Daoy (cell line): ENCODE data around the gene SIX3. TPM values are rescaled to one million over a fixed set of nuclear protein-coding genes. Genes with fewer than 3 reads are reported as not detected.

Experiments used
- DNase-seq: peaks from one replicate; pipeline ENCODE4 v3.0.0-alpha.2; 2015; ENCODE audit warnings: low read depth
- total RNA-seq: library from RNA; depleted of rRNA; stranded (reverse); fragments of >200 nt; shearing (Covaris generic); gene quantifications from 2 replicates; pipeline ENCODE4 v1.2.3, GENCODE V29; 2014; rRNA removed

Gene SIX3
- total RNA-seq, result 0.24 TPM in 1 of 2 replicates, not detected in the other

DNA sequence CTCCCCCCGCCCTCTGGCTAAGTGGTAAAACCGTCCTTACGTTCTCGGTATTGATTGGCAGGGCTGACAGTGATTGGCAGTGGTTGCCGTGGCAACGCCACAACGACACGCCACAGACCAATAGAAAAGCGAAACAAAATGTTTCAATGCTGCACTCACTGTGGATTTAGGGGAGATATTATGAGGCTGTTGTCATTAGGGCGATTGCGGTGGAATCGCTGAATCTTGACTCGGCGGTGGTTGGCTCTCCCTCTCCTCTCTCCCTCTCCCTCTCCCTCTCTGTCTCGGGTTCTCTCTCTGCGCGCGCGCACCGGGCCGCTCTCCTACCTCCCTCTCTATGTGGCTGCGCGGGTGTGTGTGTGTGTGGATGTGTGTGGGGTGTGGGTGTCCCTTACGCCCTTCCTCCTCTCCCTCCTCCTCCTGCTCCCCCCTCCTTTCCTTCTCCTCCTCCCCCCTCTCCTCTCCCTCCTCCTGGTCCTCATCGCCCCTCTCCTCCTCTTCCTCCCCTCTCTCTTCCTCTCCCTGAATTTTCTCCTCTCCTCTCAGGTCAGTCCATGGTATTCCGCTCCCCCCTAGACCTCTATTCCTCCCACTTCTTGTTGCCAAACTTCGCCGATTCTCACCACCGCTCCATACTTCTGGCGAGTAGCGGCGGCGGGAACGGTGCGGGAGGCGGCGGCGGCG lies at the start of gene SIX3:
TSS of gene SIX3 (plus strand) at position 152 of the 684 bp plus-strand sequence. CDS start at position 555, 403 bp downstream.
- DNase-seq, result peak; percentile 68

DNA sequence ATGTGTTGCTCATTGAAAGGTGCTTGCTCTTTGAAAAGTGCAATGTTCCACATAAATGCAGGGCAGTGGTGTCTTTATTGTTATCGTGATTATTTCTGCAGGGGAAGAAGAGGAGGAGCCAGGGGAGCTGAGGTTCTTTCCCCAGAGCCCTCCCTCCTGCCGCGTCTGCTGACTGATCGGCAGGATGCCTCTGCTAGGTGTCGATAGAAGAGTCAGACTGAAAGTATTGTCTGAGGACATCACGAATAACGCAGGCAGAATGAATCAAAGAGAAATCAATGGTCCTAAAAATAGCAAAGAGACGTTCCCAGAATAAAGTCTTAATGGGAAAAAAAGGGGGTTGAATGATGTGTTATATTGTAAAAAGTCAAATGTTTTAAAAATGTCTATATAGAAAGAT lies 47.4 kb upstream of the SIX3 start:
- no peak for DNase-seq

DNA sequence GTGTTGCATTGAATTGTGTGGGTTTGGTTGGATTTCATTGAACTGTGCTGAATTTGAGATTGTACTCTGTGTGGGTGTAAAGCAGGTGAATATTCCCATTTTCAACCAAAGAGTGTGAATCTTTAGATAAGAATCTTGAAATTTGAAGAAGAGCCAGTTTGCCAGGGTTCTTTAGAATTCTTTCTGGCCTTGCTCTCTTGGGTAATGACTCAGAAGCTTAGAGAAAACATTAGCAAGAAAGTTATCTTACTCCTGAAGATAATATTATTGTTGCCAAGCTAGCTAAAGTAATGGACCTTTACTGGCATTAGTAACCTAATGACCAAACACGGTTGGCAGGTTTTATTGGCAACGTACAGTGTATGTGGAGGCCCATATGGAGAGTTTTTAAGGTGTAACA lies 46.4 kb upstream of the SIX3 start:
- DNase-seq, result no peak

DNA sequence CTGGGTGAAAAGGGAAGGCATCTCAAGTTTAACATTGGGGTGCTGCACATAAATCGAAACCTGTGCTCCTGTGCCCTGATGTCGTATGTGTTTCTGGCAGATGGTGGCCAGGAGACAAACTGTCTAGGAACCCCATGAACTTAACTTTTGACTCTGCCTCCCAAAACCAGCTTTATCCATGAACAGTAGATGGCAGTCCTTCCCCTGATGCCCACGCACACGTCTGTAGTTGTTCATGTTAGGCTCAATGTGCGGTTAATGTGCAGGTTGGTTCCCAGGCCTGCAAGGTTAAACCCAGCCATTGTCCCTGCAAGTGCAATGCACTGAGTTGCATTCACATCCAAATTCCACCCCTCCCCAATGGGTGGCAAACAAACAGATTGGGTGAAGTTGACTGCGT lies 44.1 kb upstream of the SIX3 start:
- no peak for DNase-seq

DNA sequence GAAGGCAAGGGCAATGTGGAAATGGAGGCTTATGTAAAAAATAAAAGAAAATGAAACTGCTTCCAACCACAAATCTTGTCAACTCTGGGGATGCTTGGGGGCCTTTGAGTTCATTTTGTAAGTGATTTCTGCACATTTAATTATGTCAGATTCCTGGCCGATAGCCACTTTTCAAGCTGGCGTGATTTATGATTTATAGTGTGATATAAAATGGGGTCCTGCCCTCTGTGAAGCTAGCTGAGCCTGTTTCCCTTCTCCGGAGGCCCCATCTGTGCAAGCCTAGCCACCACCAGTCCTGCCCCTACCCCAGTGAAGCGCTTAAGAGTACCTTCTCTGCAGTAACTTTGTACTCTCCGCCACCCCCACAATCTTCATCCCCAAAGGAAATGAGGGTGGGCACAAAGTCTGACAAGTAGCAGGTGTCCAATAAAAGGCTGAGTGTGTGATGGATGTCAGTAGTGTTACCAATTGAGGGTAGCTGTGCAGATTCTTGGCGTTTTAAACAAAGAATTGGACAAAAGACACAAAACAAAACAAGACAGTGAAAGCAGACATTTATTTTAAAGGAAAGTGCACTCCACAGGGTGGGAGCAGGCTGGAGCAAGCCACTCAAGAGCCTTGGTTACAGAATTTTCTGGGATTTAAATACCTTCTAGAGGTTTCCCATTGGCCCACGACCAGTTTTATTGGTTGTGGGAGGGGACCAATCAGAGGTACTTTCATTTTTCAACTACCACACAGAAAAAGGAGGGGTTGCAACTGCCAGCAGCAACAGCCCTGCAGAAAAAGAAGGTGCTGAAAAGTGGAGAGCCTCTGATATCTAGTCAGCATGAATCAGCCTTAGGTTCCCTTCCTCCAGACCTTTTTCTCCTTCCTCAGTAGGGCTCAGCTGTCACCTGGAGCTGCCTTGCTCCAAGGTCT lies 39.0 kb upstream of the SIX3 start:
- DNase-seq, result no peak

DNA sequence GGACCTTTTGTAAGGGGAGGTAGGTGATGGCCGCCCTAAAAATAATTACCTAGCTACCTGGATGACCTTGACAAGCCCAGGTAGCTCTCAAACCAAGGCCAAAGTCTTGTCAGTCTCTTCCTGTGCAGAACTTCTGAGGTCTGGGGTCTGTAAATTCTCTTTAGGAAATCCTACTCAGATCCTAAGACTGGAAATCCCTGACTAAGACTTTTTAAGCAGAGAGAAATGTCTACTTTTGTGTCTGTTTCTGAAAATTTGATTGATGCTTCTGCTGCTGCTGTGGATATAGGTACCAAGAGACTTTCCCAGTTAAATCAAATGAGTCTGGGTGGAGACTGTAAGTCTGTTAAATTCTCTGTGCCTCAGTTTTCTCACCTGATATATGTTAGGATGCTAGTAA lies 36.9 kb upstream of the SIX3 start:
- DNase-seq, result no peak

DNA sequence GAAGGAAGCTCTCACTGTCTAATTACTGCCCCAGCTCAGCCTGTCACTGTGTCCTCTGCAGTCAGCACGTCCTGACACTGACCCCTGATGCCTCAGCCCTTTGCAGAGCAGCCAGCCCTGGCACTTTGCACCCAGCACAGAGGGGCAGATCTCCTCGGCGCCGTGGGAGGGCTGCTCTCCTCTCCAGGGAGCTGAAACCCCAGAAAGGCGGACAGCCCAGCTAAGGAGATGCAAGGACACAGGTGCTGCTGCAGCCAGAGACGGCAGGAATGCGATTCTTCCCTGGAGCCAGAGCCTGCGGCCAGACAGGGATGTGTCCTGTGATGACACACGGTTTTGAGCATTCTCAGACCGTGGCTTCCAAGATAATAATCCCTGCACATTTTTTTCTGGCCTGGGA lies 34.5 kb upstream of the SIX3 start:
- DNase-seq, result peak; percentile 47

DNA sequence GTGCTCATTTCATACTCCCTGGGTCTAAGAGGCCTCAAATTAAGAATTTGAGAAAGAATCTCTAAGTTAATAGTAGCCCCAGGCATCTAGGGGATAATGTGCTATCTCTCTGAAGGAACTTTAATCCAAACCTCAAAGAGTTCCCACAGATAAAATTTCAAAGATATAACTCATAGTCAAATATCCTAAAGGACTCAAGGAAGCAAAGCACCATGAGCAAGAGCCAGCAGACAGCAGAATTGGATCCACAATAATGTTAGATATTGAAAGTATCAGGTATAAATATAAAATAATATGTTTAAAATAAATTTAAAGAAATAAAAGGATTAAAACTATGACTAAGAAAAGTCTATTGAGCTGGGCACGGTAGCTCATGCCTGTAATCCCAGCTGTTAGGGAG lies 31.7 kb upstream of the SIX3 start:
- DNase-seq, result no peak

DNA sequence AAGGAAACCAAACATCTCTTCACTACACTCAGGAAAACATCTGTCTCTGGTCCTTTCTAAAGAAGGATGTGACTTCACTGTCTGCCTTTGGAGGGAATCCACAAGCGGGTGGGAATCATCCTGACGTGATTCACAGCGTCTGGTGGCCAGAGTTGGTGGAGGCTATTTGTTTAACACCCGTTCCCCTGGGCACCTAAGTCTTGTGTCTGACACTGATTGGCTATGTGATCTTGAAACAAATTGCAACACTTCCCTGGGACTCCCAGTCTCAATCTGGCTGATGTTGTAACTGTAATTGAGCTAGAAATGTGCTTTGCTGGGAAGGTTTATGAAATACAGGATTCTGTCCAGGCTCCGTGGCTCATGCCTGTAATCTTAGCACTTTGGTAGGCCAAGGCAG lies 28.8 kb upstream of the SIX3 start:
- DNase-seq, result peak; percentile 56

DNA sequence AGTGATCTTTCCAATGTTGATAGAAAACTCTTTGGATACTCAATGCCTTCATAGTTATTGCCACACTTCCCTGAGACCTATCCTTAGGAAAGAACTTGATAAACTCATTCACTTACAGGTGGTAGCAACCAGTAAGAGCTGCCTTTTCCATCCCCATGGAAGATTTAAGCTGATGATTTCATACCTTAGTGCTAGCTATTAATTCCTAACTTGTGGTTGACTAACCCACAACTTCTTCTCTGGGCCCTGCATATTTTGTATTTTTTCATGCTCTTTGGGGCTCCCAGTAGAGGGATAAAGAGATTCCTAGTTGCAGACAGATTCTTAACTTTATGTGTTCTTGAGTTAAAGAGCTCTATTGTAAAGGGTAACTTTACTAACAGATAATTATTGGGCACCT lies 25.2 kb upstream of the SIX3 start:
- DNase-seq, result no peak

DNA sequence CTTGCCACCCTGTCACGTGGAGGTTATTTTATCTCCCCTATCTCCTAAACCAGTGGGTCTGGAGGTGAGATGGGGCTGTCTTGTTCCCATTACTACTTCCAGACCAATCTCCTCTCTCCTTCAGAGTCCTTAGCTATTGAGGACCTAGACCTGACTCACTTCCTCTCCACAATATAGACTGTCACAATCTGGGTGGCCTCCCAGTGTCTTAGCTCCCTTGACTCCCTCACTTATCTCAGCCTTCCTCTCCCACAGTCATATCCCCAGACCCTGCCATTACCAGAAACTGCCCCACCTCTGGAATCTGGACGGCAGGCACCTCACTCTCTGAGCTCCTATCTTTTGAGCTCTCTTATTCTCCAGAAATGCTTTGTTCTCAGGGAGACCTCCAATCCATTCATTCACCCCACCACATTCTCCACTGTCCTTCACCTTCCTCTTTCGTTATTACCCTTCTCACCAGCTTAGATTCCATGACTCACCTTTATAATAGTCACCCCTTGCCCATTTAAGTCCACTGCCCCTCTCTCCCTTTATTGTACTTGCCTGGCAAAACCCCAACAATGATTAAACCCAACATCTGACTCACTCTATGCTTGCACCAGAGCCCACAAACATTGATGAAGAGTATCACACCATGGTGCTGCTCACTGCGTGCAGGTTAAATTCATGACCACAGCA lies 23.3 kb upstream of the SIX3 start:
- DNase-seq, result peak; percentile 84

DNA sequence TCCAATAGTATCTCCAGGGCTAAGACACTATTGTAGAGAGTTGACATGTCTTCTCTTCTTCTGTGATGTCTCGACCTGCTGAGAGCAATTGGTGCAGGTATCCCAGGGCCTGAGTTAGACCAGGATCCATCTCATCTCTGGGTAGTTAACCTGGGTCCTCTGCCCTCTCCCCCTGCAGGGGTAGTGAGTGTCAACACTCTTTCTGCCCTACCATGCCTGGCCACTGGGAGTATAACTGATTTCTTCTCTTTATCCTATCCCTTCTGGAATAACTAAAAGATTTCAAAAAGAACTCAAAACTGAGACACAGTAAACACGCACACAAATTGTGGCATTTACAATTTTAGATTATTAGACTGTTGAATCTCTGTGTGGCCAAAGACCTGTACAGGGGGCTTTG lies 20.8 kb upstream of the SIX3 start:
- DNase-seq, result no peak

DNA sequence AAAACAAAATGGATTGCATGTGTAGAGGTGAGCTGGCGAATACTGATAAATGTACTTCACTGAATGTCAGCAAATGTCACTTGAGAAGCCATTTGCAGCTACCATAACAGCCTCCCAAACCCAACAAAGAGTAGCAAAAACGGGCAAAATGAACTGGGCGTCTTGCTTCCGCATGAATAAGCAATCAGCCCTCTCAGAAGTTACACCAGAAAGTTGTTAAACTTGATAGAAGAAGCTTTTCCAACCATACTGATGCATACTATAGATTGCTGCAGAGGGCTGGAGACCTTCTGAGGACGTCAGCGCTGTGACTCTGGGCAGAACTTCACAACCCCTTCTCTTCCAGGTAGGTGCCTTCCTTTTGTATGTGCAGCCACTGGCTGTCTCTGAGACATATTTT lies 18.7 kb upstream of the SIX3 start:
- no peak for DNase-seq

DNA sequence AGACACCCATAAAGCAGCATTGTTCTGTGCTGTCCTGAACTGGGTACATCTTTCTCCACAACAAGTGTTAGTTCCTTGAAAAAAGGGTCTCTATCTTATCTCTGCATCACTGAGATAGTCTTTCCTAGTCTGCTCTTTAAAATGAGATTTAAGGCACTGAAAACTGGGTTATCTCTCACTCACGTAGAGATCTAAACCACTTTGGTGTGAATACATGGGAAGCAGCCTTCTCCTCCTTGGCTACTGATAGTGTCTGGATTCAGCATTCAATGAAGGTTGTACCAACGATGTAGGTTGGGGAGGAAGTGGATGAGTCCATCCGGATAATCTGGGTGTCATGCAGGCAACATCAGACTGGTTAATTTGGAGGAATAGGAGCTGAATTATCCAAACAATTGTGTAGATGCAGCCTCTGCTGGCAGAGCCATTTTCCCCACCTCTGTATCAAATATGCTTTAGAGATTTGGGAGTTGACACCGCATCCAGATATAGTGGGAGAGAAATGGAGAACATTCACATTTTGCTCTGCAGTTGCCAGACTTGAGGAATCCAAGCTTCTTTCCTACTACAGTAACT lies 15.9 kb upstream of the SIX3 start:
- no peak for DNase-seq

DNA sequence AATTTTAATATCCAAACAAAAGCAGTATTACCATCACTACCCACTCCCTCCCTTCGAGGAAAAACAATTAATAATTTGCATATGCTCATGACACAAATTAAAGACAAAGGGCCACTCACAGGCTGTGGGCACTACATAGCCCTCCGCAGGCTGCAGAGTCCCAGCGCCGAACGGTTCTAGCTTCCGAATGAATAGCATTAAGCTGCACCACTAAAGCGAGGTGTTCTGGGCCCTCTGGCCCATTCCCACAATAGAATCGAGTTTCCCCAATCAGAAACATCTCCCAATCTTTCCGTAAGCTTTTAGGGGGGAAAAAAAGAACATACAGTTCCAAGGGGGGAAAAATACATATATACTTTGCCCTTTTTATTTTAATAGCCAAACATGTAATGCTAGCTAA lies 14.5 kb upstream of the SIX3 start:
- DNase-seq, result no peak

DNA sequence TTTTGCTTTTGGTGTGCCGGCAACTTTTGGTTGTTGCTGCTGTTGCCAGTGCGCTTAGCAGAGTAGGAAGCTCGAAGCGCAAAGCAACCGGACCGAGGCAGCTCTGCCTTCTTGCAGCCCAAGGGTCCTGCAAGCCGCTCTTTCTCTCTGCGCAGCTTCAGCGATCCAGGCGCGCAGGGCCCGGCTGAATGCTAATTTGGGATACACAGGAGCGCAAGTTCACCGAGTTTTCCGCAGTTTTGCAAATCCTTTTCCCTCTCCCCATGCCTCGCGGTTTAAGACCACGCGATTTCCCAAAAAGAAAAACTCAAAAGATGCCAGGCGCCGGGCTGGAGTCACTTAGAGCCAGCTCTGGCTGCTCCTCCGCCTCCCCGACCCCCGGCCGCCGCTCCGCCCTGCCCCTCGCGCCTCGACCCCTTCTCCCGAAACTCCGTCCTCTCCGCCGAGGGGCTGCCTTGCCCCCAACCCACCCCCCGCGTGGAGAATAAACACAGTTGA lies 13.5 kb upstream of the SIX3 start:
- no peak for DNase-seq

DNA sequence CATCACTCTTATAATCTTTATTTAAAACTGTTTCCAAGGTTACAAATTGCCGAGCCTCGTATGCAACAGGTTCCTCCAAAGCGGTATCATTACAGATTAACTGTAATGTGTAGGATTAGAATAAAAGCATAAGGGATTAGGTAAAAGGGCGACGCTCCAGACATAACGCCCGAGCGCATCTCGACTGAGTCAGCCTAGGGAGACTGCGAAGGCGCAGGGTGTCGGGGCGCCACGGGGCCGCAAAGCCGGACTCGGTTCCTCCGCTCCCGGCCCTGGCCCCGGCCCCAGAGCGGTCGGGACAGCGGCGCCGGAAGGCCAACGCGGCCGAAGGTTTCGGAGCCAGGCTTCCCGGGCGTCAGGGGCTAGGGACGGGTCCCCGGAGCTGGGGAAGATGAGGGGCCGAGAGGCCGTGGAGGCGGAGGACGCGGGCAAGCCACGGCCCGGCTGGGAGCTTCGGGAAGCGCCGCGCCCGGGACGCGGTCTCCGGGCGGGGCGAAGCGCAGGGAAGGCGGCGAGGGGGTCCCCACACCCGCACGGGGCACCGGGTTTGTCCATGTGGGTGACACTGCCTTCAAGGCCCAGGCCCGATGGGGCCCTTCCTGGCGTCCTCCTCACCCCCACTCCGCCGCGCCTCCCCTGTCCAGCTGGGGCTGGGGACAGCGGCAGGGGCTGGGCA lies 12.9 kb upstream of the SIX3 start:
- no peak for DNase-seq

DNA sequence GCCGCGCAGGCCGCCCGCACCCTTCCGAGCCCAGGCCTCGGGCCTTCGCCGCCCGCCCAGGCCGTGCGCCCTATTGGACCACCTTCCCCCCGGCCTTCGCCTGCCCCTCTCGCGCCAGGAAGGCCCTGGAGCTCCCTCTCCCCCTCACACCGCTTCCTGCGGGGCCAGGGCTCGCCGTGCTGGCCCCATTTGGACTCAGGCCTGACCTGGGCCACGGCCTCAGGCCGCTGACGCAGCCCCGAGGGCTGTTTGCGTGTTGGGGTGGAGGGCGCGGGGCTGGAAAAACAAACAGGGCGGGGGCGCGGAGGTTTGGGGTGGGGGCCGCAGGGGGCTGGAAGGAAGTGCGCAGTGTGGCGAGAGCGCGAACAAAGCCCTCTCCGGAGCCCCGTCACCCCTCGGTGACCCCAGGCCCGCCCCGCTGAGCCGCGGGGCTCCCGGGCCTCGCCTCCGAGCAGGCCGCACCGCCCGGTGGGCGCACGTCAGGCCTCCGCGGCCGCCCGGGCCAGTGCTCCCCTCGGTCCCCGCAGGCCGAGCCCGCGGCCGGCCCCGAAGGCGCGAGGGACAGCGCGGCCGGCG lies 12.3 kb upstream of the SIX3 start:
- no peak for DNase-seq

DNA sequence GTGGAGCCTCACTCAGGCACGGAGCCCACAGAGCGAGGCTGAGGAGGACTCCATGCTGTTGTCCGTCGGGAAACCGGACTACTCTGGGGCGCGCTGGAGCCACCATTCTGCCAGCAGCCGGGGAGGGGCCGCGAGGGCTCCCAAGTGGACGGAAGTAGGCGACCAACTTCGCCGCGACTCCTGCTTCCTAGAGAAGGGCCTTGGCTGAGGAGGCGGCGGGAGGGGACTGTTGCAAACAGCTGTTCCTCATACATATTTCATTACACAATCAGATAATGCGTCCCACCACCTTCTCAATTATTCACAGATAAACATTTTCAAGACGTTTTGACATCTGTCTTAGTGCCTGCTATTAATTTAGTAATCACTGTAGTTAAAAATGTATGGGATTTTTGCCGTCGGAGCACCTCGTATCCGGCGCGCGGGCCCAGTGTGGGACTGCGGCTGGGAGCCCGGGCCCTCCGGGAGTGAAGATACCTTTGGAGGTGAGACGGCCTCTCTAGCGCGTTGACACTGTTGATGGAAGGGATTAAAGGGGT lies 11.7 kb upstream of the SIX3 start:
- DNase-seq, result no peak

DNA sequence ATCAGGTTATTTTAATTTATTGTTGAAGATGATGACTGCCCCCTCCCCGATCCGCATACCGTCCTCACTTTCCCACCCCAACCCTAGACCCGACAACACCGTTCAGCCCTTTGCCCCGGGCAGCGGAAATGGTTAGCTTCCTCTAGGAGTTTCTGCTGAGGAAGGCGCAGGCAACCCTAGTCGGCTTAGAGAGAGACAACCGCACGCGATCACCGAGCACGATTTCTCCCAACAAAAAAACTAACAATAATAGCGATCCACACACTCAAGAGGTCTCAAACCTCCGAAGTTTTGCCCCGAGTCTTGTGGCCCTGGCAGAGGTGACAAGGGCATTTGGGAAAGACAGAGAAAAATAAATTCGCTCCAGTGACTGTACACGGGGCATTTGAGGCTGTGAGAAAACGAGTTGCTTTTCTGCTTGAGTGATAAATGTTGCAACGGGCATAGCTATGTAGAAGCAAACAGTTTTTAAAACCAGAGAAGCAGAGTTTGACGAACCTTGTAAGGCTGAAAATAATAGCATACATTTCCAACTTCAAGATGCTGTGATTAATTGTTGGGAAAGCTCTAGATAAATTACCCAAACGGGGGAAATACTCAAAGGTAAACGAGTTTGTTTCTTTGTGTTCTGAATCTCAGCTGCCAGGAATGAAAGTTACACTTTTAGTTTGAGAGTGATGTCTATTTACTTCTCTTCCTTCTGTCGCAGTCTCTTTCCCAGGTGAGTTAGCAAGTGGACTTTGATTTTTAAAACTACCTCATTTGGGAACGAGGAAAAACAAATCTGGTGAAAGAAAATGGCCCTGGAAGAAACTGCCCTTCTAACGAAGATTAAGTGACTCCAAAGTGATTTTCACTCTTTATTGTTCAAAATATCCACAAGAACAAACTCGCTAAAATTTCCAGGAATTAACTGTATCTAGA lies 11.0 kb upstream of the SIX3 start:
- no peak for DNase-seq
